ENCODE data around the gene NEDD8.

NEDD8 gene

DNA sequence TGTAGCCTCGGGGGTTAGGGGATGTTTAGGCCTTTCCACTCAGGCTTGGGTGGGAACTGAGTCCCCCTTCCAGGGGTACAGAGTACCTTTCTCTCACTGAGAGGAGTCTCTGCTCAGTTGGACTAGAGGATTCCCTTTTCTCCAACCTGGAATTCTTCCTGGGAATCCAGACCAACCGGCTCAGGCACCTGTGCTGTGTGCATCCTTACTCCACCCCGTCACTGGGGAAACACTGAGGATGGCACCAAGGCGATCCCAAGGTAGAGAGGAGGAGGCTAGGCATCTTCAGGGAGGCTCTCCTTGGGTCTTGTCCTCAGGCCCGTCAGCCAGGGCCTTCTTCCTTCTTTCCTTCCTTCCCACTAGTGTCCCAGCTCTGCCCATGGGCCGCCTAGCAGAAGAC lies 31.7 kb upstream of the NEDD8 start:
- ATAC-seq (no peak), DNase-seq (no peak)

DNA sequence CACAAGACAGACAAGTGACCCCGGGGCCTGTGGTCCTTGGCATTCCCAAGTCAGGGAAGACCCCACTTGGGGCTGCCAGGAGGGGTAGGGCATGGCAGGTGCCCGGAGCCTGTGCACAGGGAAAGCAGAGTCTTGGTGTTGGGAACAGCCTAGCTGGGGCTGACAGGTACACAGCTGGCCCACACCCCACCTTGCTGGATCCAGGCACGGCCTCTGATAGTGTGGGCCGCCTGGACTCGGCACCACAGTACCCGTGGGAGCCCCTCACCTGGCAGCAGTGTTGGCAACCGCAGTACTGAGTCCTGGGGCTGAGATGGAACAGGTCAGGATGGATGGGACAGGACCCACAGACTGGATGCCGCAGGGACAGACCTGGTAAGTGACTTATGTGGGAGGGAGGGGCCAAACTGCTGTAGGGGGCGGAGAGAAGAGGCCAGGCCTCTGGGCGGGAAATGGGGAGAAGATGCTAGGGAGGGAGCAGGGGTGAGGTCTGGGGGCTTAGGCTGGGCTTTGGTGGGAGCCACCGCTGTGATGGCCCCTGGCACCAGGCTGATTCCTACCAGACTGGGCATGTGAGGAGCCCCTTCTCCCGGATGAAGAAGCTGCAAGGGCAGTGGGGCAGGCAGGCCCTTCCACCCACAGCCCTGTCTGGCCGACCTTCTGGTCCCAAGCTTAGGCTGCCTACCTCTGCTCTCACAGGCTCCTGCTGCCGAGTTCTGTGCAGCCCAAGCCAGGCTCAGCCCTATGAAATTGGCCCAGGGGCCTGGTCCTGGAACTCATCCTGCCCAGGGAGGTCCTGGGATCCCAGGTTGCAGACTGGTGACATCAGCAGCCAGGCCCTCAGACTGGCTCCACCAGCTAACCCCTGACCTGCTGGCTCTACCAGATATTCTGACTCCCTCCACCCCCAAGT lies 30.9 kb upstream of the NEDD8 start, which contains the start of gene TGM1:
TGM1 (minus strand) TSS at position 357 of the 913 bp plus-strand sequence. CDS start 825 bp downstream, outside the sequence.
- DNase-seq: no peak
- no peak for ATAC-seq

DNA sequence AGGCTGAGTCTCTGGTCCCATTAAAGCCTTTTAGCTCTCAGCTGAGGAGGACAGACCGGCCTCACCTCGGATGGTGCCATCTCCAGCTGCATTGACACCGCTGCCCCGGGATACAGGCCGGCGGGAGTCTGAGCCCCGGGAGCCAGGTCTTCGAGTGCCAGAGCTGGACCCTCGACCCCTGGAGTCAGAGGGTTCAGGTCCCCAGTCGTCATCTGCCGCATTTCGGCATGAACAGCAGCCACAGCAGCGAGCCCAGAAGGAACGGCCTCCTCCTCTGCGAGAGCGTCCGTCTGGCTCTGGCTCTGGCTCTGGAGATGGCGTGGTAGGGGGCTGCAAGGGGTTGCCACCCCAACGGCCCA lies 29.8 kb upstream of the NEDD8 start:
- no peak for DNase-seq
- no peak for ATAC-seq

DNA sequence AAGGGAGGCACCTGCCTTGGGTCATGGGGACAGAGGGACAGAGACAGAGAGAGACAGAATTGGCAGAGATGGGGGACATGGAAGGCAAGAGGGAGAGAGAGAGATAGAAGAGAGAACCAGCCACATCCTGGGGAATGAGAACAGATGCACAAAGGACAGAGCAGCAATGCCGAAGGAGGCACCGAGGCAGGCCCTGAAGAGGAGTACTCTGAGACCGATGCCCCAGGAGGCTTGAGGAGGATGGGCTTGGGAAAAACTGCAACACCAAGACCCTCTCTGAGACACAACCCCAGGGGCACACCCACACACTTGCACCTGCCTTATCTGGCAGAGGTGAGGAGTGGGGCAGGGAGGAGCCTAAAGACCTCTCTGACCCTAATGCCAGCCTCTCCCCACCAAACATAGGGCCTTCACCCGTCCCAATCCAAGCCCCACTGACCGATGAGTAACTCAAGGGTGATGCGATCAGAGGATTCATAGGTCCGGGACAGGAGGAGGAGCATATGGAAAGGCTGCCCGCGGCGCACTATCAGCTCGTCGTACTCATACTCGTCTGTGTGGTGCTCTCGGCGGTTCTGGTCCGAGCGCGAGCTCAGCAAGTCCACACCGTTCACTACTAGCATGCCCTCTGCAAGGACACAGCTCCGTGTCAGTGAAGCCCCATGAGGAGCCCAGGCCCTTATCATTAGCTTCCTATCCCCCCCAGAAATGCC lies 29.2 kb upstream of the NEDD8 start:
- DNase-seq: no peak
- no peak for ATAC-seq

DNA sequence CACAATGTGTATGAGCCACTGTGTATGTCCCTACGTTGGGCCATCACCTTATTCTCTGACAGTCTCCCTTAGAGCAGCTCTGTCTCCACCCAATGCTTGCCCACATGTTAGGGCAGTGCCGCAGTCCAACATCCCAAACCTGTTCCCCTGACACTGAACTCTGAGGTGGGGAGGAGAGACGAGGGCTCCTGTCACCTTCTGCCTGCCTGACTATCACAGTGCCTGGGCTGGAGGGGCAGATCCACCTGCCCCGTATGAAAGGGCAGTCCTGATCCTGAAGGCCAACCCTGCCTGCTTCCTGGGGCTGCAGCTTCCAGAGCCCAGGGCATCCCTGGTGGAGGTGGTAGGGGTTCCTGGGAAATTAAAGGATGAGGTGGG lies 28.6 kb upstream of the NEDD8 start:
- no peak for ATAC-seq
- no peak for DNase-seq

DNA sequence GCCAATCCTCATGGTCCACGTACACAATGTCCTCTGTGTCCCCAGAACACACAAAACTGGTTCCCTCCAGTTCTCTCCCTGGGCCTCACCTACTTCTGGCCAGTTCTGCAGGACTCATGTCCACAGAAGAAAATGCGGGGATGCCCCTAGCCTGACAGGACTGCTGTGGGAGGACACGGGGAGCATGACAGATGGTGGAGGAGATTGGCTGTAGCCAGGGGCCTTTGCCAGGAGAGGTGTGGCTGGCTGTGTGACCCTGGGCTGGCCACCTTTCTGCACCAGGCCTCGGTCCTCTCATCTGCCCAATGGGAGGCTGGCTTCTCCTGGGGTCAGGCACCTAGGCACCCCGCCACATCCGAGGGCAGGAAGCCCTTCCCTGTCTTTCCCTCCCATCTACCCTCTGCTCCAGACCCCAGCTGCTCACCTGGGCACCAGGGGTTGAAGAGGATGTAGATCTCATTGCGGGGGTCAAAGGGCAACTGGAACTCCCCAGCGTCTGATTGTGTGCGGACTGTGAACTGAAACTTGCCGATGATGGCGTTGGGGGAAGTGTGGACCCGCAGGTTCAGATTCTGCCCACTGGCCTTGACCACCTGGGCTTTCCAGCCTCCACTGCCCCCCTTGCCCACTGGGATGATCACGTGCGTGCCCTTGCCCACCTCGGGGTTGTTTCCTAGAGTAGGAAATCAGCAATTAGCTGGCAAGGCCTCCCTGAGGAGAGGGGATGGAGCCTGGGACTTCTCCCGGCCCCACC lies 28.0 kb upstream of the NEDD8 start:
- no peak for ATAC-seq
- DNase-seq: no peak

DNA sequence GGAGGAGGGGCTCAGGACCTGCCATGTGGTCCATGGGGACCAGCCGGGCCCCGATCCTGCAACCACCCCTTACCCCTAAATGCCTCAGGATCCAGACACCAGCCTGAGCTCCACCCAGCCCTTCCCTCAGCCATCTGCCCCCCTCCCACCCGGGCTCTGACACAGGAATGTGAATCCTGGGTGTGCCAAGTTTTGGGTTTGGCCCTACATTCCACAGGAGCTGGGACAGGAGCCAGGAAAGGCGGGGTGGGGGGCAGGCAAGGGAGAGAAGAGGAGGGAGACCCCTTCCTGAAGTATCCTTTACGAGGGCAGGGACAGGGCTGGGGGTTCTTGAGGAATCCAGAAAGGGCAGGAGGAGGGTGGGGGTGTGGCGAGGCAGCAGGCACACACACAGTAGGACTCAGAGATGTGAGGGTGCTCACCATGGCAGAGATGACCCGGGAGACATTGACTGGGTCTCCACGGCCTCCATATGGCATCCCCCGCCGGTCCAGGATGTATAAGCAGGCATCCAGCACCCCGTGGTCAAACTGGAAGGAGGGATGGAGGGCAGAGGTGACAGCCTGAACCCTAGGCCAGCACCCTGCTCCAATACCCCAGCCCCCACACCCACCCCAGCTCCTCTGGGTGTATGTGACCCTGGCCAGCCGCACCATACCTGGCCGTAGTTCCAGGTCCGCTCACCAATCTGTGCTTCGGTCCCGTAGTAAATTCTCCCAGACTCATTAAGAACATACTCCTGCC lies 27.3 kb upstream of the NEDD8 start:
- ATAC-seq: no peak

DNA sequence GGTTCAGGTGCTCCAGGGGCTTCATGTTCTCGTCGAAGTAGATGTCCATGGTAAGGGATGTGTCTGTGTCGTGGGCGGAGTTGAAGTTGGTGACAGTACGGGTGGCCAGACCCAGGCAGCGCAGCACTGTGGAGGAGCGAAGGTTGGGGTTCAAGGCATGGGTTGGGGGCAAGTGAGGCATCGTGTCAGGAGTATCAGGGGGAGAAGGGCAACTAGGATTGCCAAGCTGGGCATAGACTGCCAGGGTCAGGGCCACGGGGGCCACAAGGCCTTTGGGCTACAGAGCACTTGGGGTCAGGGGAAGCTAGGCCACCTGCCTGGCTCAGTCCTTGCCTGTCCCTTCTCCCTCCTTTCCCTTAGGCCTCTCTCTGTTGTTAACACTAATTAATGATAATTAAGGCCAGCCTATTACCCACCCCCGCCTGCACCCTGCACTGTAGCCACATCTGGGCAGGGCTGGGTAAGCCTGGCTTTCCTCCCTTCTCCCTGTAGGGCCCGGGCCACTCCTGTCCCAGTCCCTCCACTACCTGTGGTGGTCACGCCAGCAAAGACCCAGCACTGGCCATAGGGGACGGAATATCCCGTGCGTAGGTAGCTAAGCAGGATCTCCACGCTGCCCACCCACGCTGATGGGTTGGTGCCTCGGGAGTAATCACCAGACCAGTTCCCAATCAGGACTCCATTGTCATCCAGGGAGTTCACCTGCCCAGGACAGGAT lies 26.5 kb upstream of the NEDD8 start:
- DNase-seq (no peak), ATAC-seq (no peak)

More for the DNA sequence above, 27.3 kb upstream of the NEDD8 start:
- DNase-seq: no peak

DNA sequence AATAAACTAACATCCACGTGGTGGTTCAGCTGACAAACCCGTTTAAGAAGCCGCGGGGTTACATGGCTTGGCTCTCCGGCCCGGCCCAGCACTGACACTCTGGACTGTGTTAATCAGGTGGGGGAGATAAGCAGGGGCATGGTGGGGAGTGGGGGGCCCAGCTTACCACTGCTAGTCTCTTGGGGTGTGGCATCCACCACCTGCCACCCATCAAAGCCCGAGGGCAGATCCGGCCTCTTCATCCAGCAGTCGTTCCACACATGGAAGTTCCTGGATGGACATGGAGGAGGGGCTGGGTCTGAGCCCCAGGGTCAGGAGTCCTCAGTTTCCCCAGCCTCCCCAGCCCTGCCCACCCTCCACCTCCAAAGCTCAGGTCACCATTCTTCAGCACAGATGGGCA lies 26.0 kb upstream of the NEDD8 start:
- ATAC-seq (no peak), DNase-seq (no peak)

DNA sequence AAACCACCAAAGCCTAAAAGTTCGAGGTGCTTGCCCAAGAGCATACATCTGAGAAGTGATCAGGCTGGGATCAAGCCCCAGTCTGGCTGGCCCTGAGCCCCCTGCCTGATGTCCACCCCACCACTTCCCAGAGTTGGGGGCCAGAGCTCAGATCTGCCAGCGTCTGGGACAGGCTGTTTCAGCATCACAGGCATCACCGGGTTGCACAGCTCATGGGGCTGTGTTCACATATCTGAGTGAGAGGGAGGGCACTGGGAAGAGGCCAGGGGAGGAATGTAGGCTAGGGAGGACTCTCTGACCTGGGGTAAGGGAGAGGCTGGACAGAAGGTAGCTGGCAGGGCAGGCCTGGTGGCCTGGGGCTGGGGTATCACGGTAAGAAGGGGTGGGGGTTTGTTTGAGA lies 24.8 kb upstream of the NEDD8 start:
- ATAC-seq (no peak), DNase-seq (no peak)

DNA sequence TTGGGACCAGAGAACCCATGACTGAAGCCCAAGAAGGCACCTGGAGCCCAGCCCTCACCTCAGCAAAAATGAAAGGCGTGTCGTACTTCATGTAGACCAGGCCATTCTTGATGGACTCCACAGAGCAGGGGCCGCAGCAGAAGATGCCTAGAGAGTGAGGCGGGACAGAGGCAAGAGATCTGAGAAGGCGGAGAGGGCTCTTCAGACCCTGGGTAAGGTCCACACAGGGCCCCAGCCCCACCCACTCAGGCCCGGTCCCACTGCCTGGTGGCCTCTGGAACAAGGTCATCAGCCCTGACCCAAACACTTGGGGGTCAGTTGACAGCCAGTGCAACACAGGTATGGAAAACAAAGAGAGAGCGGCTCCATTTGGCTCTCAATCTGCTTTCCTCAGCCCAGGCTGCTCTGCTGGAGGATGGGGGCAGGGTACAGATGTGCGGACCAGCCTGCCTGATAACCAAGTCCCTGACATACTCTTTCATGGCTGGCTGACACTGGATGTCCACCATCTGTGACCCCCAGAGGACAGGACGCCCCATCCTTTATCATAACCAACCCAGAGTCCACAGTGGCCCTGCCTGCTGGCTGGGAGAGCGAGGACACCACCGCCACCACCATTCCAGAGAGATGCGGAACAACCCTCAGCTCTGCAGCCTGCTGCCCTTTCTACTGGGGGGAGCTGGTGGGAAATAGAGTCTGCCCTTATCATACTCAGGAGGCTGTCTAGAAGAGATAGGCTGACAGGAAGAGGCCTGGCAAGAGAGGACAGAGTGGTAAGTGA lies 24.0 kb upstream of the NEDD8 start:
- ATAC-seq: no peak

DNA sequence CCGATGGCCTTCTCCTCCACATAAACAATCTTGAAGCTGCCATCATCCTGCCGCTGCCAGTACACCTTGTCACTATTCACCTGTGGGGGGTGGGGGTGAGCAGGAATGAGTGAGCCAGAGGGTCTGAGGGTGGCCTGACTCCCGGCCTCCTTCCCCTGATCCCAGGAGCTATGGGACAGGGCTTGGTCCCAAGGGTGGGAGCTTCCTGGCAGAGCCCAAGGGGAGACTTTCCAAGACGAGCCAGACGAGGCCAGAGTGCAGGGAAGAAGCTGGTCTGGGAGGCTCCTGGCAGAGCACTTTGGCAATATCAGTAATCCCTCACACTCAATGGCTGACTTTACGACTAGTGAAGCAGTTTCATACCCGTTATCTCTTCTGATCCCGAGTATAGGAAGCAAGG lies 23.3 kb upstream of the NEDD8 start:
- DNase-seq (no peak), ATAC-seq (no peak)

More for the DNA sequence above, 24.0 kb upstream of the NEDD8 start:
- DNase-seq: no peak

DNA sequence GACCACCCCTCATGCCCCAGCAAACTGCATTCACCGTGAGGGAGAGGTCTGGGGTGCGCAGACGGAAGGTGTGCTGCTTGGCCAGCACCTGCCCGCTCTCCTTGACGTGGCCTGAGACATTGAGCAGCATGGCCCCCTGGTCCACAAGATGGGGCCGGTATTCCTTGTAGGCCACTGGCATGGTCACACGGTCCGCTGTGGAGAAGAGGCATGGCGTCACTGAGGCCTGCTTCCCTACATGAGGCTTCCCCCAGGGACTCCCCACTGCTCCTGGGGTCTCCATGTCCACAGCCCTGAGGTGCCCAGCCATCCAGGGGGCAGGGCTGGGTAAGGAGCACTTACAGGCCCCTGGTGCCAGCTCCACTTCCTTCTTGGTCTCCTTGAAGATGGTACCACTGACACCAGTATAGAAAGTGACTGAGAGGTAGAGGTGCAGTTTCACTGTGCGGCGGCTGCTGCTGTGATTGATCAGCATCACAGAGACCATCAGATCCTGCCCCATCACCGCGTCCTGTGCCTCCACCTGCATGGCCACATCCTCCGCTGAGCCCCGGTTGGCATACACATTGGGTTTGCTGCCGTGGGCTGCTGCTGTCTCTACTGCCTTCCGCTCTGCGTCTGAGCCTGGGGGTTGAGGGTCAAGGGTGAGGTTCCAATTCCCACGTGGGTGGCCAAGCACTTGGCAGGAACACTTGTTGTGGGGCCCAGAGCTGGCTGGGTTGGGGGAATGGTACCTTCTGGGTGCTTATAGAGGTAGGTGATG lies 22.6 kb upstream of the NEDD8 start:
- DNase-seq: no peak
- ATAC-seq: no peak

DNA sequence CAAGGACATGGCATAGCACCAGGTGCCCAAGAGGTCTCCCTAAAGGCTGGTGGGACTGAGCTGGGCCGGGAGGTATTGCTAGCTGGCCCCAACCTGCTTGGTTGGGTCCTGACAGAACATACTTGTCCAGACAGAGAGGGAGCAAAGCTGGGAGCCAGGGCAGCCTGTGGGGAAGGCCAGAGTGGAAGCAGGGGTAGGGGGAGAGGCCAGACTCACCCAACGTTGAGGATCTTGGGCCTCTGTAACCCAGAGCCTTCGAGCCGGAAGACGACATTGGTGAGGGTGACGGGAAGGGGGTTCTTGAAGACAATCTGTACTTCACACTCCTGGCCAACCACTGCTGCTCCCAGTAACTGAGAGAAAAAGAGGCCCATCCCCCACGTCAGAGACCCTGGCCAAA lies 21.8 kb upstream of the NEDD8 start:
- no peak for DNase-seq
- ATAC-seq: no peak

DNA sequence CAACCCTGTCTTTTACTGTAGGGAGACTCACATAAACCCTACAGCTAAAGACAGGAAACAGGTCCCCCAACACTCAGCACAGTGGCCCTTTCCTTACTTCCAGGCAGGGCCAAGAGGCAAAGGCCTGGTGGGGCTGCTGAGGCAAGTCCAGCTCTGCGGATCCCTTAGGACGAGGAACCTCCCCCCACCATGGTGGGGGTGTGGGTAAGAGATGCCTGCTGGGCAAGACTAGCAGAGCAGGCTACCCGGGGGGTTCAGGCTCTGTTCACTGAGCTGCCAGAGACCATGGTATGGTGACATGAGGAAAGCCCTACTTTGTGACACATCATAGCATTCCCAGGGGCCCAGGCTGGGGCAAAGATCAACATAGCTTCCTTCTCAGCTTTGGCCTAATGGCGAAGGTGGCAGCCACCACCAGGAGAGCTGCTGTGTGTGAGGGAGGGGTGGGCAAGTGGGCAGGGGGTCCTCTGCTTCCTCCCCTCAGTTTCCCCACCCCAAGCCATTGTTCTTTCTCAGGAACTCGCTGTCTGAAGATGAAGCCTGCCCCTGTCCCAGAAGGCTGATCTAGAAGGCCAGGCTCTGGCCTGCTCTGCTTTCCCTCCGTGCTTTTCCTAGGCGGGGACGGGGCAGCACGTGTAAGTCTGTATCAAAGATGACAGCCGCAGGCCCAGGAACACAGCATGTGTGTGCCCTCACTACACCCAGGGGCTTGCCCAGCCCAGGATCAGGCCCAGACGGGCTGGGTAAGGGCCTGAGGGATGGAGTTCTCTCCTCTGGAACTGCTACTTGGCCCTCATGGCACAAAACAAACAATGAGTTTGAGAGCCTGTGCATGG lies 20.3 kb upstream of the NEDD8 start:
- ATAC-seq: no peak
- no peak for DNase-seq

DNA sequence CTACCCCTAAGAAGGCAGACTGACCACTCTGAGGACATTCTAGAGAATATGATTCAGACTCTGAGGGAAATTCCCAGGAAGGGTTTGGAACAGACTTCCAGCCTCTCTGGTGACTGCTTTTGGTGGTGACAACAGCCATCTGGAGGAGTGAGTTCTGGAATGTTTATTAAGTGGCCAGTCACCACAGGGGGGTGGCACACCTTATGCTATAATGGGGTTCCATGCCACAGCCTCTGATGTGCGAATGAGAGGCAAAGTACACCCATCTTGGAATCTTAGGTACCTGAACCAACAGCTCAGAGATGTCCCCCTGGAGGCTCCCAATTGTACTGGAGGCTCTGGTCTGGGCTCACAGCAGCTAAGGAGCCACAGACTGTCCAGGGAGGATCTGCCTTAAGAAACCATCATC lies 19.7 kb upstream of the NEDD8 start:
- DNase-seq (no peak), ATAC-seq (no peak)

DNA sequence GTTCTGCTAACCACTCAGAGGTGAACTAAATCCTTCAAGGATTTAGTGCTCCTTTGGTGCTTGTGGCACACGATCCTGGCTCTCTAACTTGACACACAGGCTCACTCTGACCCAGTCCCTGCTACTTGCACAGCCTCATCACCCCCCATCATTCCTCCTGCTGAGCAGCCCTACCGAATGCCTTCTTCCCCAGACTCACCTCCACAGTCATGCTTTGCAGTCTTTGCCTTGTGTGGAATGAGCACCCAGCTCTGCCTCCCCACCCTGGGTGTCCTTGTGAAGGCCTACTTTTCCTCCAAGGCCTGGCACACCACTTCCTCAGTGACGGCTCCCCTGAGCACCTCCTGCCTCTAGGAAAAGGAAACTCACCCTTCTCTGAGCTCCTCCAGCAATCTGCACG lies 18.2 kb upstream of the NEDD8 start:
- ATAC-seq (no peak), DNase-seq (no peak)

DNA sequence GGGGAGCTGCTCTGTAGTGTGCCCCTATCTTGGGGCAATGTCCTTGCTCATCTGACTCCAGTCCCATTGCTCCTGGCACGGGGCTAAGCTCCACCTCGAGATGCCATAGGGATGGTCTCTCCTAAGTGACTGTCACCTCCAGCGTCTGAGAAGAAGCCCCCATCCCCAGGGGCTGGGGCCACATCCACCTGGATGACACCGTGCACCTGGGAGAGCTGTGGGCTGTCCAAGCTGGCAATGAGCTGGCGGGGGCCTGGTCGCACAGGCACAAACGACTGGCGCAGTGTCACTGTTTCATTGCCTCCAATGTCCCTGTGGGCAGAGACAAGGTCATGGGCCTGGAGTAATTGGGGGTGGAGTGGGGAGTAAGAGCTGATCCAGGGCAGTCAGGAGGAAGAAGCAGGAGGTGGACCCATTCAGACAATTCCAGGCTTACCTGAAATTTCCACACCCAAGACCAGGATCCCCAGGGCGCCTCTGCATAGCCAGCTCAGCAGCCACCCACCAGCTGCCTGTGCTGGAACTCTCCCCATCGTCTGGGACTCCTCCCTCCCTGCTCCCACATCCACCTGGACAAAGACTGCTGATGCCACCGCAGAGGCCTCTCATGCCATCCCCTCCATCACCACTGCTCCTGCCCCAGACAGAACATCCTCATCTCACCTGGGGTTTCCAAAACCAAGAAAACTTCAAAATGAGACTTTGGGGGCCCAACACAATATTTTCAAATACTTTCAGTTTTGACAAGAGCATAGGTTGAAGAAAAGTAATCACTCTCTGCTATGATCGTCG lies 17.3 kb upstream of the NEDD8 start:
- ATAC-seq (no peak), DNase-seq (no peak)
